Activated CD4-positive, alpha-beta T cell treated with anti-CD3 and anti-CD28 coated beads for 36 hours (primary cell): ENCODE results near the gene ATP5PB. TPM values are rescaled to one million over a fixed set of nuclear protein-coding genes. Genes with fewer than 3 reads are reported as not detected.
A peak's percentile ranks its signal among the peaks of the same experiment; 100 is the strongest.

Experiments
- ATAC-seq: fragments of 200-7000 bp; cut with Tn5 transposase; one replicate; pipeline ENCODE4 v1.10.0; 2021; ENCODE audit warnings: mild to moderate bottlenecking, moderate library complexity
- CTCF ChIA-PET: fragments of 350-600 bp; sonication (Branson Sonifier 250); formaldehyde crosslinking; loops from one replicate; lab custom pipeline; 2021; ENCODE audit warnings: antibody characterized with exemption; lab: Charles Lee
- POLR2A ChIA-PET: fragments of 350-600 bp; sonication (Branson Sonifier 250); formaldehyde crosslinking; loops from one replicate; lab custom pipeline; 2021; ENCODE audit warnings: antibody characterized with exemption, inconsistent platforms; lab: Charles Lee
- DNase-seq: peaks from one replicate; pipeline ENCODE4 v3.0.0-alpha.2; 2020
- H3K27ac Mint-ChIP-seq: one replicate; pipeline ENCODE4 v1.8.0; 2021; ENCODE audit warnings: mixed read lengths
- H3K27me3 Mint-ChIP-seq: one replicate; pipeline ENCODE4 v1.8.0; 2021; ENCODE audit warnings: mixed read lengths
- H3K36me3 Mint-ChIP-seq: one replicate; pipeline ENCODE4 v1.8.0; 2021; ENCODE audit warnings: low read depth, mixed read lengths
- H3K4me1 Mint-ChIP-seq: one replicate; pipeline ENCODE4 v1.8.0; 2021; ENCODE audit warnings: mixed read lengths
- H3K4me3 Mint-ChIP-seq: one replicate; pipeline ENCODE4 v1.8.0; 2021; ENCODE audit warnings: mild to moderate bottlenecking, moderate library complexity, mixed read lengths
- H3K9me3 Mint-ChIP-seq: one replicate; pipeline ENCODE4 v1.8.0; 2021; ENCODE audit warnings: low read depth, mixed read lengths
- intact Hi-C, 2 experiments: fragments of 100-400 bp; cut with DNase I in 1 of 2; cut with micrococcal nuclease in 1 of 2; formaldehyde crosslinking; loops; one replicate each; pipeline versions ENCODE4 v1.14.2 to v1.15.1; 2022 to 2024; cut with DNase I, micrococcal nuclease
- total RNA-seq, 2 experiments: library from RNA; stranded (reverse); gene quantifications; one replicate each; pipeline ENCODE4 v1.2.3, GENCODE V29; 2021

The ATP5PB gene
- total RNA-seq, 2 experiments from 2014 or later: 292 to 301 TPM

GRCh38 chr1:111463029-111463683 is 13.9 kb downstream of the ATP5PB start:
- Mint-ChIP-seq H3K9me3 (no peaks in the 10 kb centered on the region), H3K4me1 (peaks cover 13% of the 10 kb centered on the region), H3K4me3 (no peak overlapping the region), H3K27ac (peak overlapping the region; percentile 7), H3K36me3 (peaks cover 38% of the 10 kb centered on the region), H3K27me3 (no peaks in the 10 kb centered on the region)
- ChIA-PET POLR2A (interaction anchor here (0.5 kb wide), 1 partner anchor 1558 kb away, joined by 3 read pairs; no protein-coding TSS in a partner anchor), CTCF (interaction anchor here (1.0 to 1.4 kb wide), 4 partner anchors 12 to 288 kb away, joined by 3 to 7 read pairs (median 6); no protein-coding TSS in a partner anchor)
- DNase-seq (no peak), ATAC-seq (no peak)
- intact Hi-C loops: no loop called here

GRCh38 chr1:111465754-111466153 is 16.5 kb downstream of the ATP5PB start:
- Mint-ChIP-seq H3K9me3 (no peaks in the 10 kb centered on the region), H3K4me3 (no peak overlapping the region), H3K4me1 (peaks cover 13% of the 10 kb centered on the region), H3K27ac (no peak overlapping the region), H3K36me3 (peaks cover 26% of the 10 kb centered on the region), H3K27me3 (no peaks in the 10 kb centered on the region)
- intact Hi-C loops: no loop called here
- ChIA-PET CTCF (interaction anchor here (0.8 to 1.4 kb wide), 6 partner anchors 10 to 302 kb away, joined by 3 to 4 read pairs (median 3); no protein-coding TSS in a partner anchor), POLR2A (interaction anchor here (0.6 kb wide), 1 partner anchor 619 kb away, joined by 3 read pairs; no protein-coding TSS in a partner anchor)
- DNase-seq (no peak), ATAC-seq (no peak)

GRCh38 chr1:111466480-111466879 is 17.2 kb downstream of the ATP5PB start:
- intact Hi-C loops: no loop called here
- Mint-ChIP-seq H3K4me1 (peaks cover 13% of the 10 kb centered on the region), H3K27ac (no peak overlapping the region), H3K27me3 (no peaks in the 10 kb centered on the region), H3K4me3 (no peak overlapping the region), H3K9me3 (no peaks in the 10 kb centered on the region), H3K36me3 (peaks cover 24% of the 10 kb centered on the region)
- no peak for DNase-seq
- no peak for ATAC-seq
- ChIA-PET CTCF (interaction anchor here (1.1 to 1.4 kb wide), 3 partner anchors 9 to 301 kb away, joined by 3 to 4 read pairs (median 3); no protein-coding TSS in a partner anchor), POLR2A (no interaction called here)

GRCh38 chr1:111467865-111468716 is 18.8 kb downstream of the ATP5PB start:
- no peak for DNase-seq
- ATAC-seq: no peak
- intact Hi-C loops: no loop called here
- CTCF ChIA-PET: interaction anchor here (0.8 to 1.7 kb wide), 3 partner anchors 40 to 301 kb away, joined by 3 to 5 read pairs (median 3); no protein-coding TSS in a partner anchor
- Mint-ChIP-seq H3K36me3 (peaks cover 18% of the 10 kb centered on the region), H3K27ac (no peak overlapping the region), H3K4me3 (no peak overlapping the region), H3K9me3 (no peaks in the 10 kb centered on the region), H3K4me1 (peaks cover 22% of the 10 kb centered on the region), H3K27me3 (no peaks in the 10 kb centered on the region)
- POLR2A ChIA-PET: interaction anchor here (0.6 kb wide), 1 partner anchor 241 kb away, joined by 3 read pairs; the partner anchor contains the start of gene CHI3L2

- CTCF ChIA-PET: interaction anchor here (1.0 to 1.7 kb wide), 2 partner anchors 196 to 300 kb away, joined by 3 to 5 read pairs; no protein-coding TSS in a partner anchor
- no peak for DNase-seq
These were observed 19.4 kb downstream of the ATP5PB start for GRCh38 chr1:111468717-111469100.

GRCh38 chr1:111469539-111469938 is 20.3 kb downstream of the ATP5PB start:
- ChIA-PET POLR2A (interaction anchor here (0.7 kb wide), 1 partner anchor 476 kb away, joined by 3 read pairs; no protein-coding TSS in a partner anchor), CTCF (interaction anchor here (1.7 kb wide), 1 partner anchor 299 kb away, joined by 5 read pairs; no protein-coding TSS in a partner anchor)
- Mint-ChIP-seq H3K27ac (no peak overlapping the region), H3K36me3 (peaks cover 14% of the 10 kb centered on the region), H3K27me3 (no peaks in the 10 kb centered on the region), H3K4me1 (peaks cover 25% of the 10 kb centered on the region), H3K4me3 (no peak overlapping the region), H3K9me3 (no peaks in the 10 kb centered on the region)
- intact Hi-C loops: no loop called here
- ATAC-seq (no peak), DNase-seq (no peak)

More at GRCh38 chr1:111468717-111469100, 19.4 kb downstream of the ATP5PB start:
- intact Hi-C loops: no loop called here
- Mint-ChIP-seq H3K27ac (no peak overlapping the region), H3K27me3 (no peaks in the 10 kb centered on the region), H3K36me3 (peaks cover 14% of the 10 kb centered on the region), H3K4me1 (peaks cover 20% of the 10 kb centered on the region), H3K4me3 (no peak overlapping the region), H3K9me3 (no peaks in the 10 kb centered on the region)
- POLR2A ChIA-PET: interaction anchor here (0.6 kb wide), 1 partner anchor 242 kb away, joined by 3 read pairs; the partner anchor contains the start of gene CHI3L2
- no peak for ATAC-seq

GRCh38 chr1:111470596-111470995 is 21.3 kb downstream of the ATP5PB start:
- no peak for DNase-seq
- no peak for ATAC-seq
- ChIA-PET CTCF (interaction anchor here (1.7 kb wide), 1 partner anchor 38 kb away, joined by 5 read pairs; no protein-coding TSS in a partner anchor), POLR2A (interaction anchor here (0.6 to 0.7 kb wide), 3 partner anchors 10 to 244 kb away, joined by 3 read pairs; no protein-coding TSS in a partner anchor)
- no peak overlapping the region for H3K4me3 Mint-ChIP-seq
- H3K4me1 Mint-ChIP-seq: peaks cover 31% of the 10 kb centered on the region
- no peaks in the 10 kb centered on the region for H3K27me3 Mint-ChIP-seq
- peaks cover 10% of the 10 kb centered on the region for H3K36me3 Mint-ChIP-seq
- H3K27ac Mint-ChIP-seq: no peak overlapping the region
- no peaks in the 10 kb centered on the region for H3K9me3 Mint-ChIP-seq
- intact Hi-C loops: loop anchor here in 1 of 2 experiments (2.0 to 5.0 kb wide), 2 partner anchors 22 to 287 kb away; partner anchors contain the start of genes ATP5PB, DDX20 and WDR77

- Mint-ChIP-seq H3K36me3 (peaks cover 10% of the 10 kb centered on the region), H3K4me1 (peaks cover 35% of the 10 kb centered on the region), H3K27ac (no peak overlapping the region), H3K4me3 (no peak overlapping the region), H3K27me3 (no peaks in the 10 kb centered on the region), H3K9me3 (no peaks in the 10 kb centered on the region)
- POLR2A ChIA-PET: interaction anchor here (0.6 kb wide), 2 partner anchors 10 to 23 kb away, joined by 3 read pairs; no protein-coding TSS in a partner anchor
- peak; percentile 76 for DNase-seq
- intact Hi-C loops: loop anchor here (1.0 to 5.0 kb wide), 3 partner anchors 22 to 286 kb away; partner anchors contain the start of genes ATP5PB (in 2 of the 2), WDR77 (in 2 of the 2) and DDX20 (in 1 of the 2)
- ATAC-seq: peak; percentile 82
- CTCF ChIA-PET: interaction anchor here (0.6 to 1.7 kb wide), 2 partner anchors 10 to 37 kb away, joined by 4 to 5 read pairs; no protein-coding TSS in a partner anchor
These were observed 21.7 kb downstream of the ATP5PB start for GRCh38 chr1:111471012-111471411.

- Mint-ChIP-seq H3K36me3 (peaks cover 10% of the 10 kb centered on the region), H3K27me3 (no peaks in the 10 kb centered on the region), H3K4me1 (peaks cover 40% of the 10 kb centered on the region), H3K4me3 (no peak overlapping the region), H3K27ac (no peak overlapping the region), H3K9me3 (no peaks in the 10 kb centered on the region)
- ChIA-PET POLR2A (interaction anchor here (0.6 to 0.7 kb wide), 2 partner anchors 26 to 257 kb away, joined by 3 read pairs; no protein-coding TSS in a partner anchor), CTCF (interaction anchor here (0.6 to 1.7 kb wide), 2 partner anchors 10 to 37 kb away, joined by 4 to 5 read pairs; no protein-coding TSS in a partner anchor)
- ATAC-seq (no peak), DNase-seq (no peak)
- intact Hi-C loops: loop anchor here (1.0 to 5.0 kb wide), 3 partner anchors 22 to 286 kb away; partner anchors contain the start of genes ATP5PB (in 2 of the 2), WDR77 (in 2 of the 2) and DDX20 (in 1 of the 2)
These were observed 22.3 kb downstream of the ATP5PB start for GRCh38 chr1:111471538-111471937.

GRCh38 chr1:111474106-111474505 is 24.8 kb downstream of the ATP5PB start:
- no peaks in the 10 kb centered on the region for H3K9me3 Mint-ChIP-seq
- intact Hi-C loops: loop anchor here in 1 of 2 experiments (5.0 kb wide), 1 partner anchor 283 kb away; the partner anchor contains the start of gene DDX20
- peak overlapping the region; percentile 72 for H3K4me3 Mint-ChIP-seq
- H3K27me3 Mint-ChIP-seq: no peaks in the 10 kb centered on the region
- peaks cover 55% of the 10 kb centered on the region for H3K4me1 Mint-ChIP-seq
- H3K36me3 Mint-ChIP-seq: peaks cover 20% of the 10 kb centered on the region
- CTCF ChIA-PET: interaction anchor here (0.7 to 9.6 kb wide), 4 partner anchors 24 to 253 kb away, joined by 3 to 71 read pairs (median 9); no protein-coding TSS in a partner anchor
- H3K27ac Mint-ChIP-seq: peak overlapping the region; percentile 92
- no peak for DNase-seq
- no peak for ATAC-seq
- POLR2A ChIA-PET: interaction anchor here (0.7 kb wide), 1 partner anchor 21 kb away, joined by 3 read pairs; no protein-coding TSS in a partner anchor
